Stomach (tissue), 4 donors: ENCODE measurements around the gene NR0B2.

Experiments used
- CTCF ChIP-seq, 7 experiments: fragments of 450-650 bp in 4 of 7; fragments of 200-600 bp in 3 of 7; sonication (generic) in 3 of 7; IDR thresholded peaks; one replicate each; pipeline ENCODE4 v1.5.1; 2016 to 2019; ENCODE audit warnings: antibody characterized with exemption in 7 of 7, control low read depth in 2 of 7, mild to moderate bottlenecking in 1 of 7
- EP300 ChIP-seq: sonication (generic); formaldehyde crosslinking; IDR thresholded peaks from one replicate; pipeline ENCODE4 v1.6.1; 2017; ENCODE audit warnings: antibody characterized with exemption
- POLR2A ChIP-seq, 4 donors: fragments of 450-650 bp; IDR thresholded peaks; one replicate each; pipeline ENCODE4 v1.6.1; 2016; ENCODE audit warnings: antibody characterized with exemption in 4 of 4, control low read depth in 2 of 4, mild to moderate bottlenecking in 1 of 4, moderate library complexity in 1 of 4
- POLR2AphosphoS5 ChIP-seq, 3 donors: sonication (generic); formaldehyde crosslinking; IDR thresholded peaks; one replicate each; pipeline ENCODE4 v1.6.1; 2016; ENCODE audit warnings: antibody characterized with exemption in 3 of 3

GRCh38 chr1:26949926-26950319 is 36.1 kb upstream of the NR0B2 start:
- TF ChIP-seq CTCF (IDR thresholded peaks at IDR 0.05) (no peak), POLR2A (IDR thresholded peaks at IDR 0.05) (no peak), POLR2AphosphoS5 (IDR thresholded peaks at IDR 0.05) (no peak), EP300 (no peak)
